HL-60/S4 treated with retinoic acid at 250 ng/mL for 4 days and 3 days (cell line): Measurements from ENCODE around the gene RNU6-8.

Experiments used
- in situ Hi-C: fragments of 300-500 bp; cut with MboI; formaldehyde crosslinking; loops from 2 replicates; pipeline ENCODE4 v1.7.0; 2022; ENCODE audit warnings: low sequenced_read_pairs

RNU6-8 gene

GRCh38 chr14:32206552-32206951 is 3.5 kb upstream of the RNU6-8 start:
- in situ Hi-C loops: no loop called here

DNA sequence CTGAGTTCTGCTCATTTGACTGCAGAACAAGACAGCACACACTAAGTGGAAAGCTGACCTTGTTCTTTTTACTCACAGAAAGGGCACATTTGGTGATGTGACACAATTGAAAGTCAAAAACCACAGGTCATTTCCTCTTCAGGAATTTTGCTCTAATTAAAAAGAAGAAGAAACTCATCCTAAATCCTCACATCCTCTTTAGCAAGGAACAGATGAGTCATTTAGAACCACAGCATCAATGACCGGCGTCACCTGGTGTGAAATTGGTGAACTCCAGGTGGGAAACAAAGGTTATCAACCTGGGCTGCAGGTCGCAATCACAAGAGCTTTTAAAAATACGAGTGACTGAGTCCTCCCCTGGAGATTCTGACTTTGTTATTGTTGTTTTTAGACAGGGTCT is 2.9 kb upstream of the RNU6-8 start:
- in situ Hi-C loops: no loop called here

DNA sequence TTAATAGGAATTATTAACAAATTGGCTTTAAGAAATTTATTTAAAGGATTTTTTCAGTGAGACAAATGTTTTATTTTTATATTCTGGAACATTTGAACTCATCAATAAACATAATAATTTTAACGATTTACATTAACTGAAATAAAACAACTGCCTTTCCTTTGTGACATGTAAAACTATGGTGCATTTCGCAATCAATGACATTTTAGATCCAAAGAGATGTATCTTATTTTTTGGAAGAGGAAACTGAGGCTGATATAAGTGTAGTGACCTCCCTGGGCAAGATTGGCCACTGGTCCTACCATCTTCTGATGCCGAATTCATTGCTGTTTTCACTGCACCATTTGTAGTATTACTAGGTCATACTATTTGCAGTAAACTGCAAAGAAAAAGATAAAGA is 2.5 kb upstream of the RNU6-8 start:
- in situ Hi-C loops: no loop called here

DNA sequence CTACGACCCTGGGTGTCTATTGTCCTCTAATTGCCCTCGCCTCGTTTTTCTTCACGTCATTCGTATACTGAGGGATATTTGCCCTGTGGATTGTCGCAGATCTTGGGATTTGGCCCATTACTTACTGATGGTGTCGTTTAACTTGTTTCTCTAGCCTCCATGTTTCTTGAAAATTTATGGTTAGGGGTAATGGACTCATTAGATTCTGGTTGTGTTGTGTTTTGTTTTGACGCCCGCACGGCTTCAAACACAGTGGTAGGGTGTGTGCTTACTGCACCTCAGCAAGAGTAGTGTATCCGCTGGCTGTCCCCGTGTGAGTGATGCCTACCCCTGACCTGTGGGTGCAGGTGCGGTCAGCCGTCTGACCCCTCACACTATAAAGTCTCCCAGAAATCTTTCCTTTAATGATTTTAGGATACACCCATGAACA is 874 bp upstream of the RNU6-8 start:
- in situ Hi-C loops: no loop called here

DNA sequence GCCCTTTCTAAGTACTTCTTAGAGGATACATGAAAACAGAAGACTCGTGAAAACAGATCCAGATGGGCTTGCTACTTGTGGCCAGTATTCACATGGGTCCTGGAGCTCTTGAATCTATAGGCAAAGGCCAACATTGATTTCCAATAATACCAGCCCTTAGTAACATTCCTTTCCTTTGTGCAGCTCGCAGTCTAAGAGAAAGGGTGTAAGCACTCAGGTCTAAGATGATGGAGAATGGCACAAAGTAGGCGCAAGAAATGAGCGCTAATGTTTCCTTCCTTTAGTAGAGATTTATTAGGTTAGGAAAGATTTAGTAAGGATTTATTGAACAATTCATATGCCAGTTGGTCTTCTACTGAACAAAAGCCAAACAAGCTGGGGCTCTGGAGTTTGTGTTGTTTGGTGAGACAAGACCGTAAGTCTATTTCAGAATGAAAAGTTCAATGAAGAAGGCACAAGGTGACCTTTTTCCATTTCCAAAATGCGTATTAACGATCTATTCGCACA is 525 bp downstream of the RNU6-8 start:
- in situ Hi-C loops: no loop called here

GRCh38 chr14:32201816-32202490 is 1.1 kb downstream of the RNU6-8 start, which contains the start of gene RNU6-7:
Gene RNU6-7 (plus strand): TSS chr14:32202045.
- in situ Hi-C loops: no loop called here

DNA sequence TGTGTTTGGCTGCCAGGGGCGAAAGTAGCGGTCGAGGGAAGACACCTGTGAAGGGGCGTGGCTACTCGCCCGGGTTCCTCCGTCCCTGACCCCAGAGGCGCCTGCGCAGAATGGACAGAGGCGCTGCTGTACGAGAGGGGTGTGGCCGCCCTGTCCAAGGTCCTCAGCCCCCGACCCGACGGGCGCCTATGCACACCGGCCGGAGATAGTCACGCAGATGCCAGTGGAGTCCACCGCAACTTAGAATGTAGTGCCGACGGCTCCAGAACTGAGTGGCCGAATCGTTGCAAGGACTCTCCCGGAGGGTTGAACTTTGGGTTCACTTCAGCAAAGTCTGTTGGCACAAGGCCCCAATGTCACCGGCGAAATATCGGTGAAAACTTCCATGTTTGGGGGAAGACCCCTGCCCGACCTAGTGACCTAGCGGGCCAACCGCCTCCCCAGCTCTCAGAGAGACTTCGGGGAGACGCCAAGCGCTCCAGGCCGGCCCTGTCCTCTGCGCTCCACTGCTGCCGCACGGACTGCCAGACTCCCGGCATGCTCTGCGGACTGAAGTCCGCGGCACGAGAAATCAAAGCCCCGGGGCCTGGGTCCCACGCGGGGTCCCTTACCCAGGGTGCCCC is 1.8 kb downstream of the RNU6-8 start:
- in situ Hi-C loops: no loop called here

DNA sequence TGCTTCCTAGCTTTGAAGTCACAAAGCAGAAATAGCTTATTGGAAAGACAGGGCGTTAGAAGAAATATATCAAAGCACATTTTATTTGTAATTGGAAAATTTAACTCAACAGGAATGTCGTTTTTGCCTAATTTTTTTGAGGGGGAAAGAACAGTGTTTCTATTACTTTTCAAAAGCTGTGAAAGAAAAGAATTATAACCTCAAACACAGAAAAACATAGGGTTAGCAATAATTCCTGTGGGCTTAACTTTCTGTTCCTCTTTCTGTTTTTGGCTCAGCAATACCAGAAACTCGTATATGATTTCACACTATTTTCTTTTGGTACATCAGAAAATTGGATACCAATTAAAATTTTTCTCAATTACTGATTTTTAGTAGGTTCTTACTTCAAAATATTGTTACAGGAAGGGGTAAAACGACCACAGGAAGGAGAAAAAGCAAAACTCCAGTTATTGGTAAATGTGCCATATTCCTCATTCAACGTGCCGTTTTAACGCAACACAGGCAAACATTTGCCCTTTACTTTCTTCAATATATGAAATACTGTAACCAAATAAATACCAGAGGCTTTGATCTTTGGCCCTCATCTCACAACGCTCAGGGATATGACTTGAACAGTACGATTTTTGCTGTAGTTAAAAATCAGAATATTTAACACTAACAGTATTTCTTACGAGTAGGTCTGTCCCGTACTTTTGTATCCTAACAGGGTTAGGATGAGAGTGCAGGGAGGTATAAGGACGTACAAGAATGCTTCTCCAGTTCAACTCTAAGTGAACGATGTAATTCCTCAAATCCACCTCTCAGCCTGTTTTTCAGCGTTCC is 2.5 kb downstream of the RNU6-8 start:
- in situ Hi-C loops: no loop called here

- in situ Hi-C loops: no loop called here
These were observed 5.2 kb downstream of the RNU6-8 start for GRCh38 chr14:32197919-32198318.

- in situ Hi-C loops: no loop called here
These were observed 7.4 kb downstream of the RNU6-8 start for GRCh38 chr14:32195636-32196035.

DNA sequence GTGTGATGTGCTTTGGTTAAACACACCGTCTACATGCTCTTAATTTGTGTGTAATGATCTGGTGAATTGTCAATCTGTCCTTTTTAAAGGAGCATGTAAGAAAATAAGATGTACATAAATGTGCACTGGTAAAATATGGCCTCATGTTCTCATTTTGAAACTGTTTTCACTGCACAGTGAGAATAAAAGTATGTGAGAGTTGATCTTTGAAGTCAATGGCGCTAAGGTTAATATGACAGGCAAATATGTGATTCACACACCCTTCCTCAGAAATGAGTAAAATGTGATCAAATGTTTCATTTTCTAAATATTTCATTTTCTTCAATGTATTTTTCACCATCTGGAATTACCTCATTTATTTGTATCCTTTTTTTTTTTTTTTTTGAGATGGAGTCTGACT is 9.5 kb downstream of the RNU6-8 start:
- in situ Hi-C loops: no loop called here

GRCh38 chr14:32192712-32193373 is 10.2 kb downstream of the RNU6-8 start:
- in situ Hi-C loops: no loop called here

DNA sequence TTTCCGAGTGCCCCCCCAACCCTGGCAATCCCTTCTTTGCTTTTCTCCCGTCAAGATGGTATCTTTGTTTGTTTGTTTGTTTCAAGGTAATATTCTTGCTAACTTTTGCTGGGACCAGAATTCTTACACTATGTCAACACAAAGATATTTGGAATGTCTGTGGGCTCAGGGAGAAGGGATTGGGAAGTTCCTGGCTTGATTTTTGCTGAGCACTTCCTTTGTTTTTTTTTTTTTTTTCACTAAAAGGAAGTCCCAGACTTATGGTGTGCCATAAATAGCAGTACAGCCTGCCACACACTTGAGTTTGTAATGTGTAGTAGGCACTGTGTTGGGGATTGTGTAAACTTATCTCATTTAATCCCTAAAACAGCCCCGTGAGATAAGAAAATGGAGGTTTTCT is 12.4 kb downstream of the RNU6-8 start:
- in situ Hi-C loops: no loop called here

- in situ Hi-C loops: no loop called here
These were observed 13.3 kb downstream of the RNU6-8 start for GRCh38 chr14:32189811-32190210.

- in situ Hi-C loops: no loop called here
These were observed 16.8 kb downstream of the RNU6-8 start for GRCh38 chr14:32186248-32186647.

DNA sequence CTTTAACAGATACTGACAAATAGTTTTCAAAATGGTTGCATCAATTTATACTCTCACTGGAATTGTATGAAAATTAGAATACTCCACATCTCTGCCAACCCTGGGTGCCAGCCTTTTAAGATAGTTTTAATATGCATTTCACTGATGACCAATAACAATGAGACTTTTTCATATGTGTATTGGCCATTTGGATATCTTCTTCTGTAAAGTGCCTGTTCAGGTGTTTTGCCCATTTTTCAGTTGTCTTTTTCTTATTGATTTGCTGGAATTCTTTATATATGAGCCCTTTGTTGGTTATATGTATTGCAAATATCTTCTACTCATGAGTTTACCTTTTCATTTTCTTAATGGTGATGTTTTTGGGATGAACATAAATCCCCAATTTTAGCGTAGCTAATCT is 18.0 kb downstream of the RNU6-8 start:
- in situ Hi-C loops: no loop called here

DNA sequence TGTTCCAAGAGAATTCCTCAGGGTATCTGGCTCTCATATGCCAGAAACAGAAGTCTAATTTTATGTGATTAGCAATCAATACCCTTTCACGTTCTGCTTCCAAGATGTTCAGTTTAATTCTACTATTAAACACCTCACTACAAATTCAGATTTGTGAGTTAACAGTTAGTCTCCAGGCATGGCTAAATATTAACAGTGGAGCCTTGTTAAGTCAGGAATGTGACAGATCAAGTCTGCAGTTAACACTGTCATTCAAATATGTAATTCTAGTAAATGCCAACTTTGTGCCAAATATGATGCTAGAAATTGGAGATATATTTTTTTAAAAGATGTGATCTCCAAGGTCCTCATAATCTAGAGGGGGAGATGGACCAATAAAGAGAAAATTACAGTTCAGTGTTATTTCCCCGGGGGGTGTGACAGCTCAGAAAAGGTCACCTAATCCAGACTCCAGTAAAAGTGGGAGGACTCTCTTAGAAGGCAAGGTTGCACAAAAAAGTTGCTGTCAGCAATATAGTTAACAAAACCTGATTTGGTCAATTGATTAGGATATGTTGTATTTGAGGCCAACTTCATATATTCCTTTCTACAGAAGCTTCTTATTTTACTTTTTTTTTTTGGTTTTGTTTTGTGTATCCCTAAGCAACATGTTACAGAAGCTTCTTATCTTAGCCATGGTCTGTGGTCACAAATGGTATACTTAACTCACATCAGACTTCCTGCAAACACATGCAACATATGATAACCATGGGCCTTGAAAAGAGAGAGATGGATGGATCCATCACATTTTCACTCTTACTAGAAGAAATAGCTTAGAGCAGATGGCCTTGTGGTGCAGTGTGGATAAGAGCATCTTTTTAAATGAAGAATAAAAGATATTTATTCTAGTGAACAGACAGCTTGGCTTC is 19.7 kb downstream of the RNU6-8 start:
- in situ Hi-C loops: no loop called here

DNA sequence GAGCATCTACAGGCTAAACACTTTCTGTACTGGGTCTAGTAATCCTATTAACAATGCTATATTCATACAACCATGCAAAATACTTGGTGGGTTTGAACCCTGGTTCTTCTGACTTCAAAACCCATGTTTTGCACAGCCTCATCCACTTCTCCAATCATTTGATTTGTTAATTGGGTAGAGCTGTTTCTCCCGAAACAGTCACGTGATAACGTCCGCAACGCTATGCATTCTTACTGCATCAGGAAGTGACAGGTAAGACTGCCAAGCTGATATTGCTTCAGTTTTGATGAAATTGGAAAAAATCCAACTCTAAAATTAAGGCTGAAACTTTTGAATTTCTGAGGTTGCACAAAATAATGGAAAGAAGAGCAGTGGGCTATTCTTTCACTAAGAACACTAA is 31.6 kb downstream of the RNU6-8 start:
- in situ Hi-C loops: no loop called here

DNA sequence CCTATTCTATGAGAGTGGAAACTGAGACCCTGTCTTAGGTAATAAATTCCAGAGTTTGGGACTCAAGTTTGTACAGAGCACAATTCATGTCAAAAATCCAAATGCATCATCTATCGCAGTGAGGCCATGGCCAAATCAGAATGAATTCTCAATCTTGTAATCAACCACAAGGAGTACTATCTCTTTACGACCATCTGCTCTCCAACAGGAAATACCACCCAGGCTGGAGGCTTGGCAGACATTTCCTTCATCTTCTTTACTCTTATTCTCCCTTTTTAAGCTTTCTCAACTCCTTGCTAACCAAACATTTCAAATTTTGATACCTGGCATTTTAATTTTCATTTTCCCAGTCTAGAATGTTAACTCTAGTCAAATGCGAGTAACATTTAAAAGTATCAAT is 33.9 kb downstream of the RNU6-8 start:
- in situ Hi-C loops: no loop called here

DNA sequence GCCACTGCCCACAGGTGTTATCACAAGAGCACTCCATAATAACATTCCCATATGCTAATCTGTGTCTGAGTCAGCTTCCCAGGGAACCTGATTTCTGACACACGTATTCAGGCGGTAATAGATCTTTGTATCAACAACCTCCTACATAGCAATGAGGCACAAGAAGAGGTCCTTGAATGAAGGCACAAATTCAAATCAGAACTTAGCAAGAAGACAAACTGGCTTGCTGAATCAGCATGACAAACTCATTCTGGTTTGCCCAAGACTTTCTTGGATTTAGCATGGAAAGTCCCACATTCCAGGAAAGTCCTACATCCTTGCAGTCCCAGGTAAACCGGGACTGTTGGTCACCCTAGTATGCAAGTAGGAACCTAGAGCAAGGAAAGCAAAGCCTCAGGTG is 35.2 kb downstream of the RNU6-8 start:
- in situ Hi-C loops: no loop called here
